GM12878 (cell line): ENCODE results near the gene ARVCF. TPM values are rescaled to one million over a fixed set of nuclear protein-coding genes. Genes with fewer than 3 reads are reported as not detected.

Experiments used
- ATAC-seq: fragments of 200-7000 bp; cut with Tn5 transposase; 3 replicates; pipeline ENCODE4 v1.9.1; 2020; ENCODE audit warnings: mild to moderate bottlenecking, moderate library complexity
- BruUV-seq: library from RNA; stranded (reverse); fragments of 400-500 nt; replicated peaks from 2 replicates; lab custom pipeline; 2021; lab: Mats Ljungman, UMichigan
- CTCF ChIA-PET: fragments of 300-600 bp; sonication (Branson Sonifier 250); formaldehyde crosslinking; extraction: SDS; loops from one replicate; lab custom pipeline; 2021; ENCODE audit warnings: inconsistent platforms; lab: Yijun Ruan, JAX
- POLR2A ChIA-PET: fragments of 350-600 bp; formaldehyde crosslinking; extraction: SDS; loops from one replicate; lab custom pipeline; 2021; ENCODE audit warnings: inconsistent platforms; lab: Charles Lee
- RAD21 ChIA-PET: fragments of 300-600 bp; sonication (Branson Sonifier 250); formaldehyde crosslinking; loops from one replicate; lab custom pipeline; 2023; ENCODE audit warnings: antibody characterized with exemption; ENCODE audit not compliant: unreplicated experiment; lab: Charles Lee
- SMC1A ChIA-PET: fragments of 300-600 bp; sonication (Branson Sonifier 250); formaldehyde crosslinking; loops from one replicate; lab custom pipeline; 2023; ENCODE audit not compliant: unreplicated experiment, uncharacterized antibody; lab: Charles Lee
- DNase-seq: peaks from one replicate; pipeline ENCODE4 v3.0.0-alpha.2; 2011; ENCODE audit warnings: low read depth, low spot score
- FAIRE-seq: peaks from 3 replicates; lab custom pipeline; 2011; peaks lifted over from hg19 to GRCh38; lab: Jason Lieb, UNC
- H2AFZ ChIP-seq: 2 replicates; pipeline ENCODE4 v1.6.0; 2011; ENCODE audit warnings: low read depth, low read length, control low read depth; ENCODE audit not compliant: control insufficient read depth
- H3K27ac ChIP-seq: 2 replicates; pipeline ENCODE4 v1.5.1; 2011; ENCODE audit warnings: control low read depth; ENCODE audit not compliant: control insufficient read depth, insufficient read depth
- H3K27me3 ChIP-seq, 2 experiments: replicated peaks in 1 of 2; 2 replicates each; pipeline versions ENCODE4 v1.6.0 to v1.6.1; 2011; ENCODE audit warnings: low read length in 1 of 2; ENCODE audit not compliant: control insufficient read depth in 2 of 2, insufficient read depth in 2 of 2
- H3K36me3 ChIP-seq, 2 experiments: 2 replicates each; pipeline ENCODE4 v1.5.1; 2011; ENCODE audit warnings: low read length in 1 of 2; ENCODE audit not compliant: control insufficient read depth in 2 of 2, insufficient read depth in 2 of 2
- H3K4me1 ChIP-seq: 2 replicates; pipeline ENCODE4 v1.6.1; 2011; ENCODE audit warnings: mild to moderate bottlenecking, low read length, moderate library complexity, mixed read lengths; ENCODE audit not compliant: control insufficient read depth, insufficient read depth
- H3K4me2 ChIP-seq: 2 replicates; pipeline ENCODE4 v1.6.0; 2011; ENCODE audit warnings: control low read depth; ENCODE audit not compliant: control insufficient read depth, insufficient read depth
- H3K4me3 ChIP-seq: fragments of 200-600 bp; sonication (generic); 2 replicates; pipeline ENCODE4 v1.5.1; 2016
- H3K79me2 ChIP-seq: 2 replicates; pipeline ENCODE4 v1.6.0; 2011; ENCODE audit warnings: low read length; ENCODE audit not compliant: control insufficient read depth, insufficient read depth
- H3K9ac ChIP-seq: 2 replicates; pipeline ENCODE4 v1.8.0; 2011; ENCODE audit warnings: low read length, control low read depth, mixed read lengths; ENCODE audit not compliant: control insufficient read depth, insufficient read depth
- H3K9me3 ChIP-seq: replicated peaks from 3 replicates; pipeline ENCODE4 v1.5.1; 2011; ENCODE audit warnings: mild to moderate bottlenecking, low read length; ENCODE audit not compliant: control insufficient read depth, insufficient read depth
- H4K20me1 ChIP-seq: 2 replicates; pipeline ENCODE4 v1.6.0; 2011; ENCODE audit not compliant: control insufficient read depth, insufficient read depth
- ASH2L ChIP-seq: fragments of 300-600, 200-600 bp; sonication (generic); IDR thresholded peaks from 2 replicates; pipeline ENCODE4 v1.6.1; 2017; ENCODE audit warnings: low read depth, mild to moderate bottlenecking, borderline replicate concordance
- FOS ChIP-seq: IDR thresholded peaks from 3 replicates; pipeline ENCODE4 v1.6.1; 2011; ENCODE audit warnings: borderline replicate concordance; ENCODE audit not compliant: insufficient read length; ENCODE audit errors: extremely low read depth
- FOXK2 ChIP-seq: fragments of 450-650 bp; IDR thresholded peaks from 2 replicates; pipeline ENCODE4 v1.6.1; 2017; ENCODE audit warnings: mild to moderate bottlenecking, moderate library complexity
- FOXM1 ChIP-seq: IDR thresholded peaks from 2 replicates; pipeline ENCODE4 v1.6.1; 2012; ENCODE audit warnings: low read depth, mild to moderate bottlenecking, inconsistent platforms, low read length, moderate library complexity
- HDAC6 ChIP-seq: fragments of 200-600 bp; sonication (generic); IDR thresholded peaks from one replicate; pipeline ENCODE4 v1.8.0; 2017; ENCODE audit warnings: antibody characterized with exemption; ENCODE audit not compliant: unreplicated experiment
- JUND ChIP-seq: IDR thresholded peaks from 2 replicates; pipeline ENCODE4 v1.6.1; 2012; ENCODE audit warnings: low read depth, mild to moderate bottlenecking, low read length, improper control_type of control experiment, moderate library complexity
- MTA2 ChIP-seq: fragments of 450-650 bp; IDR thresholded peaks from 2 replicates; pipeline ENCODE4 v1.6.1; 2016; ENCODE audit warnings: low read depth, mild to moderate bottlenecking, moderate library complexity
- NFYA ChIP-seq: IDR thresholded peaks from 2 replicates; pipeline ENCODE4 v1.6.1; 2011; ENCODE audit warnings: low read depth, mild to moderate bottlenecking, low read length, improper control_type of control experiment, borderline replicate concordance
- RB1 ChIP-seq: fragments of 450-650 bp; formaldehyde crosslinking; IDR thresholded peaks from 2 replicates; pipeline ENCODE4 v1.6.1; 2017; ENCODE audit warnings: mild to moderate bottlenecking, borderline replicate concordance
- SMARCA5 ChIP-seq: fragments of 450-650 bp; IDR thresholded peaks from 2 replicates; pipeline ENCODE4 v1.6.1; 2017; ENCODE audit warnings: mild to moderate bottlenecking
- SMC3 ChIP-seq: IDR thresholded peaks from 2 replicates; pipeline ENCODE4 v1.6.1; 2011; ENCODE audit warnings: low read length, improper control_type of control experiment, borderline replicate concordance
- SREBF1 ChIP-seq: IDR thresholded peaks from 2 replicates; pipeline ENCODE4 v1.6.1; 2012; ENCODE audit warnings: mild to moderate bottlenecking, low read length
- TBL1XR1 ChIP-seq: IDR thresholded peaks from 2 replicates; pipeline ENCODE4 v1.6.1; 2012; ENCODE audit warnings: low read depth, low read length, improper control_type of control experiment
- ZNF217 ChIP-seq: fragments of 450-650 bp; IDR thresholded peaks from 2 replicates; pipeline ENCODE4 v1.6.1; 2017; ENCODE audit warnings: antibody characterized with exemption, mild to moderate bottlenecking
- WGBS: methylation state at CpG from one replicate; pipeline ENCODE4 v1.1.6; 2016; ENCODE audit warnings: low lambda C conversion rate; ENCODE audit not compliant: insufficient replicate concordance, insufficient coverage; ENCODE audit errors: missing lambda C conversion rate; 5-methylcytosine and 5-hydroxymethylcytosine counted together
- in situ Hi-C: fragments of 300-500 bp; cut with MboI; formaldehyde crosslinking; loops from 9 replicates; pipeline ENCODE4 v1.14.3; 2018; ENCODE audit warnings: mixed read lengths
- intact Hi-C: fragments of 100-400 bp; cut with micrococcal nuclease; formaldehyde crosslinking; loops from one replicate; pipeline ENCODE4 v1.14.2; 2022; ENCODE audit not compliant: unreplicated experiment
- polyA plus RNA-seq, 11 experiments: library from polyadenylated mRNA; depleted of rRNA in 4 of 11; unstranded in 6 of 11; stranded (reverse) in 5 of 11; fragments of >200 nt; fragmentation: Nextera tagmentation in 4 of 11; fragmentation: Illumina TruSeq in 1 of 11; extraction: Ambion mirVana in 4 of 11; extraction: Trizol in 1 of 11; gene quantifications; 1 replicate in 1 of 11; 2 replicates in 10 of 11; pipeline versions ENCODE4 v1.2.1 to v1.2.3, GENCODE V29; 2011 to 2016; ENCODE audit warnings: inconsistent platforms in 2 of 11, missing spikeins in 2 of 11, low read depth in 1 of 11
- total RNA-seq, 4 experiments: library from RNA; depleted of rRNA in 3 of 4; stranded (reverse); fragments of >200 nt in 3 of 4; fragmentation: Illumina TruSeq in 1 of 4; extraction: Trizol in 1 of 4; gene quantifications; 2 replicates each; pipeline versions ENCODE4 v1.2.1 to v1.2.3, GENCODE V29; 2013 to 2021
- TF ChIP-seq, protein P1 (sequence below): IDR thresholded peaks from 2 replicates; pipeline ENCODE4 v1.6.1; 2012; ENCODE audit warnings: mild to moderate bottlenecking, low read depth, low read length
- TF ChIP-seq, protein P2 (sequence below): IDR thresholded peaks from 2 replicates; pipeline ENCODE4 v1.6.1; 2011; ENCODE audit warnings: mild to moderate bottlenecking, low read depth, low read length, moderate library complexity; ENCODE audit not compliant: insufficient replicate concordance
- TF ChIP-seq, protein P3 (sequence below): fragments of 450-650 bp; IDR thresholded peaks from 2 replicates; pipeline ENCODE4 v1.6.1; 2017; ENCODE audit warnings: antibody characterized with exemption, mild to moderate bottlenecking, moderate library complexity

Gene ARVCF
- total and polyA plus RNA-seq, 10 of the 15 experiments (the other 5 are each of a cell fraction or from before 2014, with no cell fraction given): 0.13 to 1.9 (median 1.0) TPM; not detected in 2

DNA sequence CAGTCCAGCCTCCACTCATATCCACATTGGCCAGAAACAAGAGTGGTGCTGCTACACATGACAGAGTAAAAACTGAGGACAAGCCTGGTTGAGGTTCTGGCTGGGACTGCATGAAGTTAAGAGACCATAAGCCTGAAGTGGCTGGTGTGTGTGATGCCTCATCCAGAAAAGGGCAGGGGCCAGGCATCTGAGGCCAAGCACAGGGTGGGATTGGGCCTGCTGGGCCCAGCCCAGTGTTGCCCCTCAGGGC, 25.3 kb downstream of the ARVCF start (continued):
- no peak for TF ChIP-seq FOS
- TF ChIP-seq HDAC6: no peak

DNA sequence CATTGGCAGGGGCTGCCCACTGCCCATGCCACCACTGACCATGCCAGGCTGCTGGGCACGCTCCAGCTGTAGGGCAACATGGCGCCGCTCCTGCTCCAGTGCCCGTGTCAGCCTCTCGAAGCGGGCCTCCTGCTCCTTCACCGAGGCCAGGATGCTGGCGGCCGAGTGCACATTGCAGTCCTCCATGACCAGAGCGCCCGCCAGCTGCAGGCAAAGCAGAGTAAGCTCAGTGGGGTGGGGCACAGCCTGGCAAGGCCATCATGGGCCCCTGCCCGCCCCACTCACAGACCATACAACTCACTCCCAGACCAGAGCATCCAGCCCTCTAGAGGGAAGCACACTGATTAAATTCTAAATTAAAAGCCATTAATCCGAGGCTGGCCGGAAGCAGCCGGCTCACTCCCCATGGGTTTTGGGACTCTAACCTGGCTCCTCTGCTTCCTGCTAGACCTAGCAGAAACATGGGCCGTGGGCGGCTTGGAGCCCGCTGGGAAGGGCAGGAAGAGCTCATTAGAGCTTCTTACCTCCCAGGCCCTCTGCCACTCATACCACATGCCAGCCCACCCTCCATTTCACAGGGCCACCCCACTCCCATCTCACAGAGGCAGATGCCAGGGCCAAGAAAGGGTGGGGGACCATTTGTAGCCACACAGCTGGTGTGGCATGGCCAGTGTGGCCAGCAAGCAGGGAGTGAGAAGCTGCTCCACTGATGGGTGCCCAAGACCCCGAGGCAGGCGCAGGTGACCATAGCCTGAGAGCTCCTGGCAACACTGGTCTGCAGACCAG, 25.8 kb downstream of the ARVCF start:
- no peak for ATAC-seq
- no peak for TF ChIP-seq ASH2L
- TF ChIP-seq MTA2: no peak
- TF ChIP-seq, protein P1, sequence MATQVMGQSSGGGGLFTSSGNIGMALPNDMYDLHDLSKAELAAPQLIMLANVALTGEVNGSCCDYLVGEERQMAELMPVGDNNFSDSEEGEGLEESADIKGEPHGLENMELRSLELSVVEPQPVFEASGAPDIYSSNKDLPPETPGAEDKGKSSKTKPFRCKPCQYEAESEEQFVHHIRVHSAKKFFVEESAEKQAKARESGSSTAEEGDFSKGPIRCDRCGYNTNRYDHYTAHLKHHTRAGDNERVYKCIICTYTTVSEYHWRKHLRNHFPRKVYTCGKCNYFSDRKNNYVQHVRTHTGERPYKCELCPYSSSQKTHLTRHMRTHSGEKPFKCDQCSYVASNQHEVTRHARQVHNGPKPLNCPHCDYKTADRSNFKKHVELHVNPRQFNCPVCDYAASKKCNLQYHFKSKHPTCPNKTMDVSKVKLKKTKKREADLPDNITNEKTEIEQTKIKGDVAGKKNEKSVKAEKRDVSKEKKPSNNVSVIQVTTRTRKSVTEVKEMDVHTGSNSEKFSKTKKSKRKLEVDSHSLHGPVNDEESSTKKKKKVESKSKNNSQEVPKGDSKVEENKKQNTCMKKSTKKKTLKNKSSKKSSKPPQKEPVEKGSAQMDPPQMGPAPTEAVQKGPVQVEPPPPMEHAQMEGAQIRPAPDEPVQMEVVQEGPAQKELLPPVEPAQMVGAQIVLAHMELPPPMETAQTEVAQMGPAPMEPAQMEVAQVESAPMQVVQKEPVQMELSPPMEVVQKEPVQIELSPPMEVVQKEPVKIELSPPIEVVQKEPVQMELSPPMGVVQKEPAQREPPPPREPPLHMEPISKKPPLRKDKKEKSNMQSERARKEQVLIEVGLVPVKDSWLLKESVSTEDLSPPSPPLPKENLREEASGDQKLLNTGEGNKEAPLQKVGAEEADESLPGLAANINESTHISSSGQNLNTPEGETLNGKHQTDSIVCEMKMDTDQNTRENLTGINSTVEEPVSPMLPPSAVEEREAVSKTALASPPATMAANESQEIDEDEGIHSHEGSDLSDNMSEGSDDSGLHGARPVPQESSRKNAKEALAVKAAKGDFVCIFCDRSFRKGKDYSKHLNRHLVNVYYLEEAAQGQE: no peak
- TF ChIP-seq, protein P2, sequence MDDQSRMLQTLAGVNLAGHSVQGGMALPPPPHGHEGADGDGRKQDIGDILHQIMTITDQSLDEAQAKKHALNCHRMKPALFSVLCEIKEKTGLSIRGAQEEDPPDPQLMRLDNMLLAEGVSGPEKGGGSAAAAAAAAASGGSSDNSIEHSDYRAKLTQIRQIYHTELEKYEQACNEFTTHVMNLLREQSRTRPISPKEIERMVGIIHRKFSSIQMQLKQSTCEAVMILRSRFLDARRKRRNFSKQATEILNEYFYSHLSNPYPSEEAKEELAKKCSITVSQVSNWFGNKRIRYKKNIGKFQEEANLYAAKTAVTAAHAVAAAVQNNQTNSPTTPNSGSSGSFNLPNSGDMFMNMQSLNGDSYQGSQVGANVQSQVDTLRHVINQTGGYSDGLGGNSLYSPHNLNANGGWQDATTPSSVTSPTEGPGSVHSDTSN: no peak
- no peak for TF ChIP-seq ZNF217
- TF ChIP-seq, protein P3, sequence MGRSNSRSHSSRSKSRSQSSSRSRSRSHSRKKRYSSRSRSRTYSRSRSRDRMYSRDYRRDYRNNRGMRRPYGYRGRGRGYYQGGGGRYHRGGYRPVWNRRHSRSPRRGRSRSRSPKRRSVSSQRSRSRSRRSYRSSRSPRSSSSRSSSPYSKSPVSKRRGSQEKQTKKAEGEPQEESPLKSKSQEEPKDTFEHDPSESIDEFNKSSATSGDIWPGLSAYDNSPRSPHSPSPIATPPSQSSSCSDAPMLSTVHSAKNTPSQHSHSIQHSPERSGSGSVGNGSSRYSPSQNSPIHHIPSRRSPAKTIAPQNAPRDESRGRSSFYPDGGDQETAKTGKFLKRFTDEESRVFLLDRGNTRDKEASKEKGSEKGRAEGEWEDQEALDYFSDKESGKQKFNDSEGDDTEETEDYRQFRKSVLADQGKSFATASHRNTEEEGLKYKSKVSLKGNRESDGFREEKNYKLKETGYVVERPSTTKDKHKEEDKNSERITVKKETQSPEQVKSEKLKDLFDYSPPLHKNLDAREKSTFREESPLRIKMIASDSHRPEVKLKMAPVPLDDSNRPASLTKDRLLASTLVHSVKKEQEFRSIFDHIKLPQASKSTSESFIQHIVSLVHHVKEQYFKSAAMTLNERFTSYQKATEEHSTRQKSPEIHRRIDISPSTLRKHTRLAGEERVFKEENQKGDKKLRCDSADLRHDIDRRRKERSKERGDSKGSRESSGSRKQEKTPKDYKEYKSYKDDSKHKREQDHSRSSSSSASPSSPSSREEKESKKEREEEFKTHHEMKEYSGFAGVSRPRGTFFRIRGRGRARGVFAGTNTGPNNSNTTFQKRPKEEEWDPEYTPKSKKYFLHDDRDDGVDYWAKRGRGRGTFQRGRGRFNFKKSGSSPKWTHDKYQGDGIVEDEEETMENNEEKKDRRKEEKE: no peak
- no peak for TF ChIP-seq SMC3
- TF ChIP-seq FOXM1: no peak
- TF ChIP-seq SMARCA5: no peak
- TF ChIP-seq SREBF1: no peak
- TF ChIP-seq TBL1XR1: no peak
- no peak for TF ChIP-seq FOXK2
- no peak for TF ChIP-seq JUND
- no peak for TF ChIP-seq RB1
- TF ChIP-seq NFYA: no peak
- TF ChIP-seq, all 136 proteins: peak for 0
- in situ Hi-C loops (no loop called here), intact Hi-C loops (no loop called here)
- 65% methylated on average over 18 of the region's 20 CpGs for WGBS
- no peak overlapping the region for H3K4me2 ChIP-seq
- no peaks in the 10 kb centered on the region for H4K20me1 ChIP-seq
- DNase-seq: no peak
- no peaks in the 10 kb centered on the region for H3K4me1 ChIP-seq
- no peak for FAIRE-seq
- no peak overlapping the region for H3K27ac ChIP-seq
- H3K27me3 ChIP-seq: peaks cover 0 to 2% of the 10 kb centered on the region in 2 experiments; a peak in 2 of 4 replicates
- no peaks in the 10 kb centered on the region for H3K36me3 ChIP-seq
- no peak overlapping the region for H3K4me3 ChIP-seq
- RAD21 ChIA-PET: no interaction called here
- no peaks in the 10 kb centered on the region for H3K79me2 ChIP-seq
- H2AFZ ChIP-seq: no peak overlapping the region
- CTCF ChIA-PET: no interaction called here
- H3K9ac ChIP-seq: no peak overlapping the region
- POLR2A ChIA-PET: no interaction called here
- no TSS peak for BruUV-seq
- SMC1A ChIA-PET: no interaction called here
- H3K9me3 ChIP-seq: no peaks in the 10 kb centered on the region
